Stomach (tissue), 9 donors: ENCODE data around the gene CYTH1. TPM values are rescaled to one million over a fixed set of nuclear protein-coding genes. Genes with fewer than 3 reads are reported as not detected.

Experiments used
- DNase-seq, 2 donors: peaks; one replicate each; pipeline versions ENCODE4 v3.0.0 to v3.0.0-alpha.2; 2013 to 2019
- H3K27ac ChIP-seq, 5 donors: fragments of 200-600 bp in 4 of 5; sonication (generic) in 4 of 5; one replicate each; pipeline ENCODE4 v1.5.1; 2013 to 2019; ENCODE audit warnings: mild to moderate bottlenecking in 1 of 5, moderate library complexity in 1 of 5
- H3K27me3 ChIP-seq, 3 donors: fragments of 200-600 bp; sonication (generic); one replicate each; pipeline ENCODE4 v1.5.1; 2017 to 2019; ENCODE audit warnings: mixed run types in 1 of 3
- H3K36me3 ChIP-seq, 4 donors: fragments of 200-600 bp; sonication (generic); 1 replicate in 3 of 4; 2 replicates in 1 of 4; pipeline ENCODE4 v1.5.1; 2016 to 2019
- H3K4me1 ChIP-seq, 4 donors: fragments of 200-600 bp; sonication (generic); one replicate each; pipeline ENCODE4 v1.5.1; 2016 to 2019
- H3K4me3 ChIP-seq, 4 donors: fragments of 200-600 bp; sonication (generic) in 3 of 4; one replicate each; pipeline ENCODE4 v1.5.1; 2016 to 2019; ENCODE audit warnings: mild to moderate bottlenecking in 1 of 4
- H3K9me3 ChIP-seq, 4 donors: fragments of 200-600 bp; sonication (generic); one replicate each; pipeline ENCODE4 v1.5.1; 2016 to 2019
- EP300 ChIP-seq: sonication (generic); formaldehyde crosslinking; IDR thresholded peaks from one replicate; pipeline ENCODE4 v1.6.1; 2017; ENCODE audit warnings: antibody characterized with exemption
- POLR2A ChIP-seq, 4 donors: fragments of 450-650 bp; IDR thresholded peaks; one replicate each; pipeline ENCODE4 v1.6.1; 2016; ENCODE audit warnings: antibody characterized with exemption in 4 of 4, control low read depth in 2 of 4, mild to moderate bottlenecking in 1 of 4, moderate library complexity in 1 of 4
- POLR2AphosphoS5 ChIP-seq, 3 donors: sonication (generic); formaldehyde crosslinking; IDR thresholded peaks; one replicate each; pipeline ENCODE4 v1.6.1; 2016; ENCODE audit warnings: antibody characterized with exemption in 3 of 3
- WGBS, 5 donors: extraction: QIAGEN DNeasy Blood & Tissue Kit in 3 of 5; methylation state at CpG; one replicate each; pipeline versions ENCODE4 v1.1.5 to v1.1.7; 2013 to 2018; 5-methylcytosine and 5-hydroxymethylcytosine counted together
- intact Hi-C: fragments of 100-400 bp; cut with DNase I; formaldehyde crosslinking; loops from one replicate; pipeline ENCODE4 v1.15.1; 2023; ENCODE audit warnings: low total_unique reads
- polyA plus RNA-seq, 3 donors: library from polyadenylated mRNA; stranded (reverse); fragments of 200-250 nt; gene quantifications; one replicate each; pipeline ENCODE4 v1.2.3, GENCODE V29; 2013
- total RNA-seq, 5 donors: library from RNA; depleted of rRNA; stranded (reverse); fragments of >200 nt; gene quantifications; one replicate each; pipeline versions ENCODE4 v1.1.0 to v1.2.3, GENCODE V29; 2014 to 2016
- TF ChIP-seq, protein P1 (sequence below), 7 experiments: fragments of 450-650 bp in 4 of 7; fragments of 200-600 bp in 3 of 7; sonication (generic) in 3 of 7; IDR thresholded peaks; one replicate each; pipeline ENCODE4 v1.5.1; 2016 to 2019; ENCODE audit warnings: antibody characterized with exemption in 7 of 7, control low read depth in 2 of 7, mild to moderate bottlenecking in 1 of 7
- donor health status: healthy with polysubstance abuse.
- donor health status: Bipolar disorder and iron deficiency.
- donor health status: healthy.

The CYTH1 gene
- total and polyA plus RNA-seq, 8 donors = 29.6 to 137 (median 55.9) TPM

- Histone ChIP-seq H3K4me3 (no peak overlapping the region), H3K27ac (peak overlapping the region in 2 of 5 donors; percentile 20 to 42), H3K36me3 (peaks cover 11 to 46% (median 36%) of the 10 kb centered on the region in 4 donors), H3K9me3 (no peaks in the 10 kb centered on the region), H3K27me3 (no peaks in the 10 kb centered on the region), H3K4me1 (peaks cover 8 to 63% (median 46%) of the 10 kb centered on the region in 4 donors)
- TF ChIP-seq, protein P1, sequence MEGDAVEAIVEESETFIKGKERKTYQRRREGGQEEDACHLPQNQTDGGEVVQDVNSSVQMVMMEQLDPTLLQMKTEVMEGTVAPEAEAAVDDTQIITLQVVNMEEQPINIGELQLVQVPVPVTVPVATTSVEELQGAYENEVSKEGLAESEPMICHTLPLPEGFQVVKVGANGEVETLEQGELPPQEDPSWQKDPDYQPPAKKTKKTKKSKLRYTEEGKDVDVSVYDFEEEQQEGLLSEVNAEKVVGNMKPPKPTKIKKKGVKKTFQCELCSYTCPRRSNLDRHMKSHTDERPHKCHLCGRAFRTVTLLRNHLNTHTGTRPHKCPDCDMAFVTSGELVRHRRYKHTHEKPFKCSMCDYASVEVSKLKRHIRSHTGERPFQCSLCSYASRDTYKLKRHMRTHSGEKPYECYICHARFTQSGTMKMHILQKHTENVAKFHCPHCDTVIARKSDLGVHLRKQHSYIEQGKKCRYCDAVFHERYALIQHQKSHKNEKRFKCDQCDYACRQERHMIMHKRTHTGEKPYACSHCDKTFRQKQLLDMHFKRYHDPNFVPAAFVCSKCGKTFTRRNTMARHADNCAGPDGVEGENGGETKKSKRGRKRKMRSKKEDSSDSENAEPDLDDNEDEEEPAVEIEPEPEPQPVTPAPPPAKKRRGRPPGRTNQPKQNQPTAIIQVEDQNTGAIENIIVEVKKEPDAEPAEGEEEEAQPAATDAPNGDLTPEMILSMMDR (IDR thresholded peaks at IDR 0.05) = no peak
- TF ChIP-seq POLR2AphosphoS5 (IDR thresholded peaks at IDR 0.05) = no peak
- TF ChIP-seq EP300 = no peak
- no peak for TF ChIP-seq POLR2A (IDR thresholded peaks at IDR 0.05)
- intact Hi-C loops = loop anchor here (10.0 kb wide), 1 partner anchor 205 kb away; no protein-coding TSS in a partner anchor
- WGBS, 5 donors = 57 to 76% (median 68%) methylated on average over 4 of the region's 4 CpGs
- DNase-seq = peak in 1 of 2 donors; percentile 35
Measured at GRCh38 chr17:78709751-78710181, 72.3 kb downstream of the CYTH1 start.

DNA sequence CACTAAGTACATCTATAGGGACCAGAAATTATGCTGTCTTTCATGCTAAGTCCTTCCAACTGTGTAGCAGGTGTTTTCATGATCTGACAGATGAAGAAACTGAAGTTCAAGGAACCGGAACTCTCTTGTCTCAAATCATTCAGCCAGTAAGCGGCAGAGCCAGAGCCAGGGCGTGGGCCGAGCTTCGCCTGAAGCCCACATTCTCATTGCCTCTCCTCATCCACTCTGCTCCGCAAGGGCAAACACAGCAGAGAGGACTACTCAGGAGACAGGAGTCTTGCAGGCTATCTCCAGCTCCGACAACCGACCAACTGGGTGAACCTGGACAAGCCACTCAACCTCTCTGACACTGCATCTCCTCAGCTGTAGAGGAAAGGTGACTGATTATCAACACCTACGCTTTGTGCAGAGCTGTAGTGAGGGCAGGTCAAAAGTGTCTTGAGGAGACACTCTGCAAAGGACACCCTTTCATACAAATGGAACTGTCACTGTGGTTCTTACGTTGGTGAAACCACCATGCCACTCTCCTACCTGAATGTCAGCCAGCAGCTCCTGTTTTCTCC lies 72.9 kb downstream of the CYTH1 start:
- 73 to 84% (median 81%) methylated on average over 9 to 10 of the region's 10 CpGs for WGBS, 5 donors
- H3K36me3 ChIP-seq = peaks cover 16 to 51% (median 41%) of the 10 kb centered on the region in 4 donors
- no peaks in the 10 kb centered on the region for H3K27me3 ChIP-seq
- TF ChIP-seq POLR2A (IDR thresholded peaks at IDR 0.05) = no peak
- no peak for TF ChIP-seq POLR2AphosphoS5 (IDR thresholded peaks at IDR 0.05)
- TF ChIP-seq, protein P1 (IDR thresholded peaks at IDR 0.05) = no peak
- TF ChIP-seq EP300 = no peak
- H3K4me1 ChIP-seq = peaks cover 8 to 57% (median 42%) of the 10 kb centered on the region in 4 donors
- H3K27ac ChIP-seq = peak overlapping the region in 2 of 5 donors; percentile 20 to 42
- no peak overlapping the region for H3K4me3 ChIP-seq
- intact Hi-C loops = loop anchor here (10.0 kb wide), 1 partner anchor 204 kb away; no protein-coding TSS in a partner anchor
- no peaks in the 10 kb centered on the region for H3K9me3 ChIP-seq
- peak in 1 of 2 donors; percentile 21 for DNase-seq

DNA sequence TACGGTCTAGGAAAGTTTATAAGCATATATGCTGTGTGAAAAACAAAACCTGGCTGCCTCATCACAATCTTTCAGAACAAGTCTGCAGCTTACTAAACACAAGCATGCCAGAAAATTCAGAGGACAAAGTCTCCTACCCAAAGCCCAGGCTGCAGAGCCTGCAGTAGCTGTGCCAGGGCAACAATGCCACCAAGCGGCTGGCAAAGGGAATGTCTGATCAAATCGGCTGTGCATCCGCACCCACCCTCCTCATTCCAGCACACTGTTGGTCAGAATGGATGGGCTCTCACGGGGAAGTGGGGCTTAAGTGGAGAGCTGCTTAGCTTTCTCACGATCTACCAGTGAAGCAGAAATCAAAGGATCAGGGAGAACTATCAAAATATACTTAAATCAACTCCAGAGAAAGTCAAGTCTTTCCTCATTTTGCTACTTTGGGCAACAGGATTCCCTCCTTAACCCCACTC lies 73.5 kb downstream of the CYTH1 start:
- H3K27ac ChIP-seq = peak overlapping the region in 1 of 5 donors; percentile 42
- intact Hi-C loops = loop anchor here (10.0 kb wide), 1 partner anchor 204 kb away; no protein-coding TSS in a partner anchor
- no peak overlapping the region for H3K4me3 ChIP-seq
- 6 to 11% (median 9%) methylated on average over 6 of the region's 6 CpGs for WGBS, 5 donors
- H3K36me3 ChIP-seq = peaks cover 16 to 58% (median 48%) of the 10 kb centered on the region in 4 donors
- peak; percentile 72 to 92 for DNase-seq
- H3K4me1 ChIP-seq = peaks cover 8 to 57% (median 38%) of the 10 kb centered on the region in 4 donors
- H3K27me3 ChIP-seq = no peaks in the 10 kb centered on the region
- no peaks in the 10 kb centered on the region for H3K9me3 ChIP-seq
- TF ChIP-seq POLR2AphosphoS5 (IDR thresholded peaks at IDR 0.05) (peak in 2 of 3 donors; percentile 10 to 69), POLR2A (IDR thresholded peaks at IDR 0.05) (no peak), EP300 (no peak)
- TF ChIP-seq, protein P1 (IDR thresholded peaks at IDR 0.05) = peak in 5 of 7 experiments; percentile 61 to 73 (median 68)

- H3K27ac ChIP-seq = no peak overlapping the region
- no peaks in the 10 kb centered on the region for H3K27me3 ChIP-seq
- DNase-seq = no peak
- intact Hi-C loops = loop anchor here (10.0 kb wide), 1 partner anchor 203 kb away; no protein-coding TSS in a partner anchor
- no peak for TF ChIP-seq EP300
- no peak for TF ChIP-seq POLR2A (IDR thresholded peaks at IDR 0.05)
- no peak for TF ChIP-seq POLR2AphosphoS5 (IDR thresholded peaks at IDR 0.05)
- TF ChIP-seq, protein P1 (IDR thresholded peaks at IDR 0.05) = no peak
- H3K9me3 ChIP-seq = no peaks in the 10 kb centered on the region
- peaks cover 8 to 52% (median 38%) of the 10 kb centered on the region in 4 donors for H3K4me1 ChIP-seq
- WGBS, 5 donors = 86 to 98% (median 92%) methylated on average over 7 of the region's 7 CpGs
- peaks cover 16 to 62% (median 50%) of the 10 kb centered on the region in 4 donors for H3K36me3 ChIP-seq
- H3K4me3 ChIP-seq = no peak overlapping the region
Measured at GRCh38 chr17:78707923-78708322, 74.2 kb downstream of the CYTH1 start.
